ENCODE measurements around the gene ZFAND5. TPM values are rescaled to one million over a fixed set of nuclear protein-coding genes. Genes with fewer than 3 reads are reported as not detected.

Gene ZFAND5
- total RNA-seq, 2 experiments from 2014 or later: 72.0 to 88.2 TPM

- CTCF ChIA-PET: interaction anchor here (1.4 to 1.5 kb wide), 2 partner anchors 164 to 230 kb away, joined by 3 to 4 read pairs; no protein-coding TSS in a partner anchor
- intact Hi-C loops (cut with DNase I, micrococcal nuclease): loop anchor here (1.0 to 10.0 kb wide), 5 partner anchors 230 to 1947 kb away; partner anchors contain the start of genes ANXA1 (in 1 of the 2) and KLF9 (in 1 of the 2)
- Mint-ChIP-seq H3K4me3 (peak overlapping the region; percentile 91), H3K9me3 (ENCODE audit: low read depth) (no peaks in the 10 kb centered on the region), H3K27ac (peak overlapping the region; percentile 85), H3K4me1 (peaks cover 61% of the 10 kb centered on the region), H3K36me3 (ENCODE audit: low read depth) (peaks cover 53% of the 10 kb centered on the region), H3K27me3 (no peaks in the 10 kb centered on the region)
- no peak for DNase-seq
- no peak for ATAC-seq
- POLR2A ChIA-PET: interaction anchor here (0.9 kb wide), 1 partner anchor 451 kb away, joined by 4 read pairs; the partner anchor contains the start of gene ABHD17B
Measured at GRCh38 chr9:72362118-72362531, 2.9 kb downstream of the ZFAND5 start.

DNA sequence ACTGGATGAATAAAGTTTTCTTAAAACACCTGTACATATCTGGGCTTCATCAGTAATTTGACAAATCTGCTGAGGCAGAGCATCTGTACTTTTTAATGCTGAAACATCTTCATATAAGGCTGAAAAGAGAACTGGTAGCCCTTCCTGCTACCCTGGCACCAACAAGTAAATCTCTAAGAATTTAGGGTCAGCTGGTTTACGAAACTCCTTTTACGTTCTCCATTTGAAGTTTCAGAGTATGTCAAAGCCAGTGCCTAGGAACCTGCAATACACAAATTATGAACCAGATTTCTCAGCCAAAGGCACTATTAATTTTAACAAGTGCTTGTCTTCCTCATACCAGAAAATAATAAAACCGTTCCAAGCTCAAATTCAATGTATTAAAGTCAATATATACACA, 3.8 kb downstream of the ZFAND5 start:
- Mint-ChIP-seq H3K4me1 (peaks cover 70% of the 10 kb centered on the region), H3K9me3 (ENCODE audit: low read depth) (no peaks in the 10 kb centered on the region), H3K36me3 (ENCODE audit: low read depth) (peaks cover 62% of the 10 kb centered on the region), H3K27me3 (no peaks in the 10 kb centered on the region), H3K4me3 (no peak overlapping the region), H3K27ac (peak overlapping the region; percentile 10)
- intact Hi-C loops (cut with DNase I, micrococcal nuclease): loop anchor here (5.0 to 10.0 kb wide), 4 partner anchors 576 to 1946 kb away; partner anchors contain the start of genes ANXA1 (in 1 of the 2) and KLF9 (in 1 of the 2)
- no peak for DNase-seq
- no peak for ATAC-seq
- ChIA-PET POLR2A (interaction anchor here (0.6 kb wide), 1 partner anchor 9 kb away, joined by 3 read pairs; no protein-coding TSS in a partner anchor), CTCF (interaction anchor here (1.0 to 1.5 kb wide), 2 partner anchors 142 to 231 kb away, joined by 4 read pairs; no protein-coding TSS in a partner anchor)

DNA sequence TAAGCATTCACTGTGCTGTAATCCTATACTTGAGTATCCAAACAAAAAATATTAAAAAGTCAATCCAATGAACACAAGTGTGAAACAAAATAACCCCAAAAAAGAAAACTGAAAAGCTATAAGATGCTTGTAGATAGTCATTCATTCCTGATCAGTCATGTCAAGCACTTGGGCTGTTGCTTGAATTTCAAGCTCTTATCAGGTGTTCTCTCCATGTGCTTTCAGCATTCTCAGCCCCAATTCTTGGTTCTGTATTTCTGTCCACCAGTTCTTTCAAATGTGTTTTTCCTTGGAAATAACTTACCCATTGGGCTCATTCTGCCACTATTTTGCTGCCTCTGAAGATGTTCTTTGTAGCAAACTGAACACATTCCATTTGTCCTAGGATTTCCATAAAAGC, 4.7 kb downstream of the ZFAND5 start:
- H3K4me1 Mint-ChIP-seq: peaks cover 71% of the 10 kb centered on the region
- POLR2A ChIA-PET: no interaction called here
- intact Hi-C loops (cut with DNase I, micrococcal nuclease): loop anchor here (5.0 to 10.0 kb wide), 4 partner anchors 576 to 1946 kb away; partner anchors contain the start of genes ANXA1 (in 1 of the 2) and KLF9 (in 1 of the 2)

GRCh38 chr9:72356041-72356582, 8.9 kb downstream of the ZFAND5 start:
- H3K27me3 Mint-ChIP-seq: no peaks in the 10 kb centered on the region
- intact Hi-C loops (cut with DNase I, micrococcal nuclease): no loop called here
- peaks cover 54% of the 10 kb centered on the region for H3K4me1 Mint-ChIP-seq
- H3K4me3 Mint-ChIP-seq: no peak overlapping the region
- H3K36me3 Mint-ChIP-seq (ENCODE audit: low read depth): peaks cover 72% of the 10 kb centered on the region
- ChIA-PET POLR2A (interaction anchor here (0.7 to 1.9 kb wide), 3 partner anchors 9 to 272 kb away, joined by 3 to 7 read pairs (median 3); partner anchors contain the start of gene ZFAND5), CTCF (interaction anchor here (0.6 to 1.1 kb wide), 3 partner anchors 9 to 25 kb away, joined by 3 to 5 read pairs (median 4); no protein-coding TSS in a partner anchor)
- H3K27ac Mint-ChIP-seq: peak overlapping the region; percentile 89
- no peak for DNase-seq
- ATAC-seq: peak; percentile 25
- no peaks in the 10 kb centered on the region for H3K9me3 Mint-ChIP-seq (ENCODE audit: low read depth)

More for the DNA sequence above, 4.7 kb downstream of the ZFAND5 start:
- CTCF ChIA-PET: no interaction called here
- ATAC-seq (no peak), DNase-seq (no peak)
- Mint-ChIP-seq H3K27ac (peak overlapping the region; percentile 13), H3K27me3 (no peaks in the 10 kb centered on the region), H3K4me3 (no peak overlapping the region), H3K9me3 (ENCODE audit: low read depth) (no peaks in the 10 kb centered on the region), H3K36me3 (ENCODE audit: low read depth) (peaks cover 68% of the 10 kb centered on the region)

DNA sequence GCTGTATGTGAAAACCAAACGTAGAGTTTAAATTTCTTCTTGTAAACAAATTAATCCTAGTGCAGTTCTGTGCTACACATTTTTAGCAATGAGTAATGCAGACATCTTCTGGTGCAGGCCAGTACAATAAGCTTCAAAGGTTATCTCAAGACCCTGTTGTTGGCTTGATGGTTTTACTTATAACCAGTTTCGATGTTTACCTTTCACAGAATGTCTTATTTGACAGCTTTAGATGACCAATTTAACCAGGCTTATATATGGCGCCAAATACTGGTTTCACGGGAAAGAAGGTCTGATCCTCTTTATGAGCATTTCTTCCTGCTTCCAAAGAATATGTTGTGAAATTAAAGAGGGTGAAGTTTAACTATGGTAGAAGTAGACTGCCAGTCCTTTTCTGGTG, 9.9 kb downstream of the ZFAND5 start:
- DNase-seq (no peak), ATAC-seq (no peak)
- ChIA-PET CTCF (no interaction called here), POLR2A (interaction anchor here (0.7 kb wide), 1 partner anchor 578 kb away, joined by 4 read pairs; no protein-coding TSS in a partner anchor)
- Mint-ChIP-seq H3K27ac (peak overlapping the region; percentile 89), H3K4me3 (no peak overlapping the region), H3K9me3 (ENCODE audit: low read depth) (no peaks in the 10 kb centered on the region), H3K36me3 (ENCODE audit: low read depth) (peaks cover 64% of the 10 kb centered on the region), H3K27me3 (no peaks in the 10 kb centered on the region), H3K4me1 (peaks cover 45% of the 10 kb centered on the region)
- intact Hi-C loops (cut with DNase I, micrococcal nuclease): no loop called here

DNA sequence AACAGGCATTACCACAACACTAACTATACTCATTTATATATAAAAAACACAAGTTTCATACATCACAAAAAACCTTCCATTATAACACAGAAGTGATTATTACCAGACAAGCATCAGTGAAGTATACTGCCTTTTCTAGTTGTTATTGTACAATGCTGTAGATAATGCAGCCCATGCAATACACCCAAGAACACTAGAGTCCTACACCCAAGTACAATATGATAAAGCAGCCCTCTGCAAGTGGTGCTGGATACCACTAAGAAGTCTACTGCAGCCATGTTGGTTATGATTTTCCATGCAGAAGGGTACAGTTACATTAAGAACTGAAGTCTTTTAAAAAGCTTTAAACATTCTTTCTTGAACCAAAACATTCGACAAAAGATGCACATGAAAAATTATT, 10.3 kb downstream of the ZFAND5 start:
- ChIA-PET CTCF (no interaction called here), POLR2A (interaction anchor here (0.7 kb wide), 1 partner anchor 578 kb away, joined by 4 read pairs; no protein-coding TSS in a partner anchor)
- H3K4me1 Mint-ChIP-seq: peaks cover 41% of the 10 kb centered on the region
- DNase-seq: no peak
- H3K27ac Mint-ChIP-seq: no peak overlapping the region
- no peak for ATAC-seq
- peaks cover 59% of the 10 kb centered on the region for H3K36me3 Mint-ChIP-seq (ENCODE audit: low read depth)
- no peaks in the 10 kb centered on the region for H3K9me3 Mint-ChIP-seq (ENCODE audit: low read depth)
- H3K4me3 Mint-ChIP-seq: no peak overlapping the region
- no peaks in the 10 kb centered on the region for H3K27me3 Mint-ChIP-seq
- intact Hi-C loops (cut with DNase I, micrococcal nuclease): no loop called here

GRCh38 chr9:72353455-72354116, 11.4 kb downstream of the ZFAND5 start:
- ChIA-PET CTCF (no interaction called here), POLR2A (no interaction called here)
- peaks cover 33% of the 10 kb centered on the region for H3K4me1 Mint-ChIP-seq
- peaks cover 49% of the 10 kb centered on the region for H3K36me3 Mint-ChIP-seq (ENCODE audit: low read depth)
- no peak overlapping the region for H3K4me3 Mint-ChIP-seq
- intact Hi-C loops (cut with DNase I, micrococcal nuclease): no loop called here
- H3K27ac Mint-ChIP-seq: no peak overlapping the region
- ATAC-seq (no peak), DNase-seq (no peak)
- H3K27me3 Mint-ChIP-seq: no peaks in the 10 kb centered on the region
- no peaks in the 10 kb centered on the region for H3K9me3 Mint-ChIP-seq (ENCODE audit: low read depth)

DNA sequence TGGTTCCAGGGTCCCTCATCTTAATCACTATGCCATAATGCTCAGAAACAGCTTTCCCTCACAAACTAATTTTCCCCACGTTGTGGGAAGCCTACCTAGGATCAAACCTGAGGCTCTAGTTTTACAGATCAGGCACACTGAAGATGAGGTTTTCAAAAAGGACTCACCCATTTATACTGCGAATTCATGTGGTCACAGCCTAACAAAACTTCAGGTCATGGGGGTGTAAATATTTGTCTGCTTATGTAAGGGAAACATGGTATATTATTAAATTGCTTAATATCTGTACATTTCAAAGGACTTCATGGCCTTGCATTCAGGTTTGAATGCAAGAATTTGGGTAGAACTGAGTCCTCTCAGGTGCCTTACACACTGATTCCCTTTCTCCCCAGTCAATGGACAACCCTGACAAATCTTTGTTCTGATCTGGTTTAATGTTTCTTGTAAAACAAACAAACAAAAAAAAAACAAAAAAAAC, 12.1 kb downstream of the ZFAND5 start:
- H3K4me3 Mint-ChIP-seq: no peak overlapping the region
- H3K4me1 Mint-ChIP-seq: peaks cover 27% of the 10 kb centered on the region
- no peak overlapping the region for H3K27ac Mint-ChIP-seq
- ChIA-PET CTCF (no interaction called here), POLR2A (no interaction called here)
- intact Hi-C loops (cut with DNase I, micrococcal nuclease): no loop called here
- no peaks in the 10 kb centered on the region for H3K27me3 Mint-ChIP-seq
- no peak for ATAC-seq
- H3K36me3 Mint-ChIP-seq (ENCODE audit: low read depth): peaks cover 44% of the 10 kb centered on the region
- H3K9me3 Mint-ChIP-seq (ENCODE audit: low read depth): no peaks in the 10 kb centered on the region
- DNase-seq: no peak

DNA sequence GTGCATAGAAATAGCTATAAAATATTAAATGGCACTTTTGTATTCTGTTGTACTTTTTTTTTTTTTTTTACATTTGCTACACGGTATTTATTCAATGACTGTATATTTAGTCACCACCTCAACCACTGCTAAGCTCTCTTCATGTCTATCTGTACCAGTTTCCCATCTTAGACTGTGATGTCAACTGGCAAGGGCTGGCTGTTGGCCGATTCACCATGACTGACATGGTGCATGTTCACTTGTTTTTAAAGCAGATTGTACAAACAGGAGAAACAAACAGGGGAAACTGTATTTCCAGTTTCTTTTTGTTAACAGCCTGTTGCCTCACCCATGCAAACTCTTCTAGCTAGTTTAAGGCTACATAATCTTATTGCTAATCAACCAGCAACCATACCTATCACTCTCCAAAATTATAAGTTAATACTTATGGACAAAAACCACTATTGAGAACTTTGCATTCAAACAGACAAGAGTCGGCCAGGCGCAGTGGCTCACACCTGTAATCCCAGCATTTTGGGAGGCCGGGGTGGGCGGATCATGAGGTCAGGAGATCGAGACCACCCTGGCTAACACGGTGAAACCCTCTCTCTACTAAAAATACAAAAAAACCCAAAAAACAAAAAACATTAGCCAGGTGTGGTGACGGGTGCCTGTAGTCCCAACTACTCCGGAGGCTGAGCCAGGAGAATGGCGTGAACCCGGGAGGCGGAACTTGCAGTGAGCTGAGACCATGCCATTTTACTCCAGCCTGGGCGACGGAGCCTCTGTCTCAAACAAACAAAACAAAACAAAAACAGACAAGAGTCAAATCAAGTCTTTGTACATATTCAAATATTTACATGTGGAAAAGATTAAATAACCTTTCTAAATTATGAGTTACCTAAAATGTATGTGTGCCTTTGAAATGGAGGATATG, 13.2 kb downstream of the ZFAND5 start:
- peak; percentile 19 for DNase-seq
- intact Hi-C loops (cut with DNase I, micrococcal nuclease): no loop called here

GRCh38 chr9:72349911-72350310, 15.1 kb downstream of the ZFAND5 start:
- DNase-seq (no peak), ATAC-seq (no peak)
- Mint-ChIP-seq H3K4me1 (peaks cover 10% of the 10 kb centered on the region), H3K36me3 (ENCODE audit: low read depth) (peaks cover 20% of the 10 kb centered on the region), H3K9me3 (ENCODE audit: low read depth) (no peaks in the 10 kb centered on the region), H3K27ac (no peak overlapping the region), H3K4me3 (no peak overlapping the region), H3K27me3 (no peaks in the 10 kb centered on the region)
- intact Hi-C loops (cut with DNase I, micrococcal nuclease): loop anchor here in 1 of 2 experiments (5.0 kb wide), 1 partner anchor 242 kb away; no protein-coding TSS in a partner anchor
- ChIA-PET POLR2A (no interaction called here), CTCF (no interaction called here)

More for the DNA sequence above, 13.2 kb downstream of the ZFAND5 start:
- no peak overlapping the region for H3K4me3 Mint-ChIP-seq
- H3K9me3 Mint-ChIP-seq (ENCODE audit: low read depth): no peaks in the 10 kb centered on the region
- H3K4me1 Mint-ChIP-seq: peaks cover 19% of the 10 kb centered on the region
- ChIA-PET CTCF (no interaction called here), POLR2A (no interaction called here)
- ATAC-seq: peak; percentile 47
- H3K27me3 Mint-ChIP-seq: no peaks in the 10 kb centered on the region
- H3K36me3 Mint-ChIP-seq (ENCODE audit: low read depth): peaks cover 35% of the 10 kb centered on the region
- H3K27ac Mint-ChIP-seq: no peak overlapping the region

DNA sequence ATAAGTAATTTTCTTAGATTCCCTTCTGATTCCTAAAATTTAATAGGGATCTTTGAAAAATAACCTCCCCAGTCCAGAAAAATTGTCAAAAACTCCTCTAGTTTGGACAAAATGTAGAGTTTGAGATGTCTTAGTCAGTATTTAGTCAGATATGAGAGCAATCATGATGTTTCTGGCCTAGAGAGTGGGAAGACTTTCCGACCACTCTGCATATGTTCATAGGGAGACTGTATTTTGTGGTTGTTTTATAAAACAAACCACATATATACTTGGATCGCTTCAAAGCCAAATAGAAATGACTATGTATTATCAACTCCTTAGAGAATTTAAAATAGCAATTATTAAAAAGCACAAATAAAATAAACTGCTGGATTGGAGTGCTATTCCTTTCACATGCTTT, 15.8 kb downstream of the ZFAND5 start:
- ATAC-seq: peak; percentile 39
- Mint-ChIP-seq H3K4me3 (no peak overlapping the region), H3K36me3 (ENCODE audit: low read depth) (peaks cover 14% of the 10 kb centered on the region), H3K27ac (no peak overlapping the region), H3K27me3 (no peaks in the 10 kb centered on the region), H3K4me1 (peaks cover 10% of the 10 kb centered on the region), H3K9me3 (ENCODE audit: low read depth) (no peaks in the 10 kb centered on the region)
- intact Hi-C loops (cut with DNase I, micrococcal nuclease): loop anchor here in 1 of 2 experiments (5.0 kb wide), 1 partner anchor 243 kb away; no protein-coding TSS in a partner anchor
- DNase-seq: peak; percentile 20
- CTCF ChIA-PET: no interaction called here
- POLR2A ChIA-PET: interaction anchor here (0.7 kb wide), 1 partner anchor 14 kb away, joined by 6 read pairs; no protein-coding TSS in a partner anchor

All from activated CD4-positive, alpha-beta T cell treated with anti-CD3 and anti-CD28 coated beads for 36 hours (primary cell).